H1 (cell line): Measurements from ENCODE around the gene RPUSD3. TPM values are rescaled to one million over a fixed set of nuclear protein-coding genes. Genes with fewer than 3 reads are reported as not detected.

Source experiments
- FOSL1 ChIP-seq: IDR thresholded peaks from 2 replicates; pipeline ENCODE4 v1.6.1; 2011; ENCODE audit warnings: mild to moderate bottlenecking, low read depth, low read length, moderate library complexity; ENCODE audit not compliant: insufficient read depth
- JUND ChIP-seq: IDR thresholded peaks from 2 replicates; pipeline ENCODE4 v1.6.1; 2011; ENCODE audit warnings: mild to moderate bottlenecking, improper control_type of control experiment, low read length
- NRF1 ChIP-seq: IDR thresholded peaks from 2 replicates; pipeline ENCODE4 v1.6.1; 2011; ENCODE audit warnings: mild to moderate bottlenecking, low read depth, low read length, improper control_type of control experiment
- SIN3A ChIP-seq, 2 experiments: IDR thresholded peaks in 1 of 2; conservative IDR thresholded peaks in 1 of 2; 2 replicates each; pipeline ENCODE4 v1.6.1; 2011 to 2012; ENCODE audit warnings: low read length in 2 of 2, improper control_type of control experiment in 1 of 2, low read depth in 1 of 2, mild to moderate bottlenecking in 1 of 2
- polyA plus RNA-seq, 7 experiments: library from polyadenylated mRNA; depleted of rRNA in 3 of 7; stranded (reverse) in 5 of 7; unstranded in 2 of 7; fragments of >200 nt in 5 of 7; fragments of 200-250 nt in 2 of 7; gene quantifications; 1 replicate in 5 of 7; 2 replicates in 1 of 7; 4 replicates in 1 of 7; pipeline versions ENCODE4 v1.2.1 to v1.2.3, GENCODE V29; 2011 to 2013; ENCODE audit warnings: missing spikeins in 2 of 7, mixed read lengths in 2 of 7
- total RNA-seq: library from RNA; stranded (reverse); fragmentation: NEBNext Ultra II Directional; extraction: Animal tissue kit (Norgen Biotek cat#: 25700); gene quantifications from 2 replicates; pipeline ENCODE4 v1.2.1, GENCODE V29; 2021

RPUSD3 gene
- total and polyA plus RNA-seq, 2 of the 8 experiments (the other 6 are each of a cell fraction or from before 2014, with no cell fraction given) = 68.4 to 154 TPM

DNA sequence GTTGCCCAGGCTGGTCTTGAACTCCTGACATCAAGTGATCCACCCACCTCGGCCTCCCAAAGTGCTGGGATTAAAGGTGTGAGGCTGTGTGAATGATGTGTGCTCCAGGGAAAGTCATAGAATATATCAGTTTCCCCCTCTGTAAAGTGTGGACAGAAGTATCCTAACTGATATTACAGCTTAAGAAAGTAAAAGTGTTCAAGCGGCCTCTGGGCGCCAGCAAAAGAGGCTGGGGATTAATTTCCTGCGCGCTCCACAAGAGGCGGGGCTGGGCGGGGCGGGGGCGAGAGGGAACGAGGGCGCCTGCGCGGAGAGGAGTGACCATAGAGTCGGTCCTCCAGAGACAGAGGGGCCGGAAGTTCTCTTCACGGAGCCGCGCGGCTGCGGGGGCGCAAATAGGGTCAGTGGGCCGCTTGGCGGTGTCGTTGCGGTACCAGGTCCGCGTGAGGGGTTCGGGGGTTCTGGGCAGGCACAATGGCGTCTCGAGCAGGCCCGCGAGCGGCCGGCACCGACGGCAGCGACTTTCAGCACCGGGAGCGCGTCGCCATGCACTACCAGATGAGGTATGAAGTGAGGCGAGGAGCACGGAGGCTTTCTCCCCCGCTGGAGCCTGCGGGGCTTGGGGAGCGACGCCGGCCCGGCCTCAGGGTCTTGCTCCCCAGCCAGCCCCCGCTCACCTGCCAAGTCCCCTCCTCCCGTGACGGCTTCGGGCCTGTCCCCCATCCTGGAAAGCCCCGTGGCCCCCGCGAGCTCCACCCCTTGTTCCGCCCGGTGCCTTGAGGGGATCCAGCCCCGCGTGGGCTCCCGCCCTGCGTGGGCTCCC, 46.7 kb upstream of the RPUSD3 start, which contains the start of gene JAGN1 (continued):
- TF ChIP-seq SIN3A (conservative IDR thresholded peaks at IDR 0.05 in 1 of 2, IDR thresholded peaks at IDR 0.05 in 1 of 2; ENCODE audit: low read depth in 1 of 2, low read length in 2 of 2) (peak in 1 of 2 experiments; percentile 67; a peak in 2 of 4 replicates), FOSL1 (no peak), NRF1 (peak; percentile 34; the same call in 1 of the 2 replicates), JUND (no peak)
